ENCODE measurements around the gene GRIK4.
"Not testable (repeated sequence)": the region's sequence is repeated elsewhere in the genome, so short reads cannot be mapped to it uniquely, and the experiment has no call there.

GRIK4 gene

GRCh38 chr11:120985718-120986569 is 474.4 kb downstream of the GRIK4 start:
- Mint-ChIP-seq H3K4me3 (peak overlapping the region; percentile 66), H3K27ac (peak overlapping the region in 1 of 2 donors; percentile 54), H3K36me3 (ENCODE audit: insufficient read depth) (peaks cover 3% of the 10 kb centered on the region), H3K9me3 (no peaks in the 10 kb centered on the region), H3K27me3 (peaks cover 42 to 72% of the 10 kb centered on the region in 2 donors), H3K4me1 (ENCODE audit: low read depth in 2 of 2) (peaks cover 7 to 12% of the 10 kb centered on the region in 2 donors)
- ATAC-seq (replicated peaks) (peak; percentile 76), DNase-seq (peak in 2 of 3 experiments; percentile 2 to 13)

GRCh38 chr11:120988603-120989002 is 477.1 kb downstream of the GRIK4 start:
- Mint-ChIP-seq H3K9me3 (no peaks in the 10 kb centered on the region), H3K27ac (no peak overlapping the region), H3K4me3 (no peak overlapping the region), H3K27me3 (peaks cover 26 to 52% of the 10 kb centered on the region in 2 donors), H3K36me3 (ENCODE audit: insufficient read depth) (peaks cover 3% of the 10 kb centered on the region), H3K4me1 (ENCODE audit: low read depth in 2 of 2) (peaks cover 7 to 12% of the 10 kb centered on the region in 2 donors)
- DNase-seq (no peak), ATAC-seq (replicated peaks) (no peak)

- Mint-ChIP-seq H3K36me3 (ENCODE audit: insufficient read depth) (peaks cover 3% of the 10 kb centered on the region), H3K27ac (no peak overlapping the region), H3K4me3 (no peak overlapping the region), H3K27me3 (peaks cover 12 to 44% of the 10 kb centered on the region in 2 donors), H3K4me1 (ENCODE audit: low read depth in 2 of 2) (peaks cover 0 to 1% of the 10 kb centered on the region in 2 donors), H3K9me3 (no peaks in the 10 kb centered on the region)
- DNase-seq, result no peak
- ATAC-seq (replicated peaks), result no peak
These were observed 480.5 kb downstream of the GRIK4 start for GRCh38 chr11:120991830-120992686.

- DNase-seq (no peak), ATAC-seq (replicated peaks) (no peak)
- Mint-ChIP-seq H3K27me3 (peaks cover 19 to 44% of the 10 kb centered on the region in 2 donors), H3K9me3 (no peaks in the 10 kb centered on the region), H3K4me1 (ENCODE audit: low read depth in 2 of 2) (no peaks in the 10 kb centered on the region), H3K36me3 (ENCODE audit: insufficient read depth) (no peaks in the 10 kb centered on the region), H3K4me3 (no peak overlapping the region), H3K27ac (no peak overlapping the region)
These were observed 482.7 kb downstream of the GRIK4 start for GRCh38 chr11:120994091-120994859.

DNA sequence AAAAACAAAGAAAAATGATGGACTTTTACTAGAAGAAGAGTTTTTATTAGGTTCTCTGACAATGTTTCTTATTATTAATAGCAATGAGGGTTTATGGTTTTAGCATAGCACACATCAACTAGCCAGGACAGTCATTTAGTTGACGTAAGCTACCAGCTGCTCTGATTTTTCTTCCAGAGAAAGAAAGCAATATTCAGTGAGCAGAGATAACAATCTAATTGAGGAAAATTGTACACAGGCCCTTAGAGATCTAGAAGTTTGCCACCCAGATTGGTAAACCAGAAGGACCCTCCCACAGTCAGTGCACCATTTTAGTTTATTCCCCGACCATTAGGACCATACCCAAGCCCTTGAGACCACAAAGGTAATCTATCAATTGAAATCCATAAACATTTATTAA is 483.6 kb downstream of the GRIK4 start:
- DNase-seq (no peak), ATAC-seq (replicated peaks) (no peak)
- no peaks in the 10 kb centered on the region for H3K36me3 Mint-ChIP-seq (ENCODE audit: insufficient read depth)
- no peak overlapping the region for H3K4me3 Mint-ChIP-seq
- no peaks in the 10 kb centered on the region for H3K9me3 Mint-ChIP-seq
- no peaks in the 10 kb centered on the region for H3K4me1 Mint-ChIP-seq (ENCODE audit: low read depth in 2 of 2)
- H3K27me3 Mint-ChIP-seq, result peaks cover 19 to 43% of the 10 kb centered on the region in 2 donors
- H3K27ac Mint-ChIP-seq, result no peak overlapping the region

- Mint-ChIP-seq H3K36me3 (ENCODE audit: insufficient read depth) (no peaks in the 10 kb centered on the region), H3K27ac (no peak overlapping the region), H3K4me3 (no peak overlapping the region), H3K4me1 (ENCODE audit: low read depth in 2 of 2) (no peaks in the 10 kb centered on the region), H3K27me3 (peaks cover 23 to 43% of the 10 kb centered on the region in 2 donors), H3K9me3 (no peaks in the 10 kb centered on the region)
- no peak for DNase-seq
- no peak for ATAC-seq (replicated peaks)
These were observed 485.4 kb downstream of the GRIK4 start for GRCh38 chr11:120996973-120997372.

GRCh38 chr11:120998581-120998980 is 487.0 kb downstream of the GRIK4 start:
- Mint-ChIP-seq H3K36me3 (ENCODE audit: insufficient read depth) (no peaks in the 10 kb centered on the region), H3K27me3 (peaks cover 34 to 51% of the 10 kb centered on the region in 2 donors), H3K4me1 (ENCODE audit: low read depth in 2 of 2) (no peaks in the 10 kb centered on the region), H3K4me3 (no peak overlapping the region), H3K27ac (no peak overlapping the region), H3K9me3 (no peaks in the 10 kb centered on the region)
- DNase-seq (no peak), ATAC-seq (replicated peaks) (no peak)

DNA sequence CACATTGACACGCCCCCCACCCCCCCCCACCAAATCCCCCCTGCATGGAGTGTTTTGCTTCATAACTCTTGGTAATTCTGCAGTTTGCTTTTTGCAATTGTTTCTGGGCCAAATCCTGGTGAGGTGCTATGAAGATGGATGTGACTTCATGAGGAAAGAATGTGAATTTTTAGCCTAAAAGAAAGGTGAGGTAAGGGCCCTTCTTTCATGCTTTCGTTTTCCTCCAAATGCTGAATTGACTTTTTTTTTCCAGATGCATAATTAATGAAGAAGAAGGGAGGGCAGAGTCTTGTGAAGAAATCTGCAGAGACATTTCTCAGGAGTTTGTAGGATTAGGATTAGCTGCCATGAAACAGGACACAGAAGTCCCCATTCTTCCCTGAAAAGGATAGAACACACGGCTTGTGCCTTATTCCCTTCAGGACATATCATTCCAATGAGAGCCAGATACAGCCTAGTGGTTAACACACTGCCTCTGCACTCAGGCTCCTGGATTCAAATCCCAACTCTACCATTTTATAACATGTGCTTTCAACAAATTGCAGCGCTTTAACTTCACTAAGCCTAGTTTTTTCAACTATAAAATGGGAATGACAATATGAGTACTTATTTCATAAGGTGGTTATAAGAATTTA is 492.8 kb downstream of the GRIK4 start:
- no peaks in the 10 kb centered on the region for H3K4me1 Mint-ChIP-seq (ENCODE audit: low read depth in 2 of 2)
- peaks cover 42 to 51% of the 10 kb centered on the region in 2 donors for H3K27me3 Mint-ChIP-seq
- H3K27ac Mint-ChIP-seq, result no peak overlapping the region
- no peak overlapping the region for H3K4me3 Mint-ChIP-seq
- H3K36me3 Mint-ChIP-seq (ENCODE audit: insufficient read depth), result no peaks in the 10 kb centered on the region
- ATAC-seq (replicated peaks) (no peak), DNase-seq (no peak)
- no peaks in the 10 kb centered on the region for H3K9me3 Mint-ChIP-seq

DNA sequence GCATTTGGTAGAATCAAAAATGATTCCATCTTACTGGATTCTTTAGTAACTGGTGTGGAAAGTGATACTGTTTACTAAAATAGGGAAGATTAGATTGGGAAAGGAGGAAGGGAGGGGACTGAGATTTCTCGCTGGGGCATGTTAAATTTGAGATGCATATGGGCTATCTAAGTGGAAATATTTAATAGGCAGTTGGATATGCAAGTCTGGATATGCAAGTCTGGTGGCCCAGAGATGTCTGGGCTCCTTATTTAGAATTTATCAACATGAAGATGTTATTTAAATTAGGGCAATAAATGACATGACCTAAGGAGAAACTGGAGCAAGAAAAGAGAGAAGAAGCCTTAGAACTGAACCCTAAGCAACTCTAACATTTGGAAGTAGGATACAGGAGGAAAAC is 495.4 kb downstream of the GRIK4 start:
- no peaks in the 10 kb centered on the region for H3K4me1 Mint-ChIP-seq (ENCODE audit: low read depth in 2 of 2)
- ATAC-seq (replicated peaks) (no peak), DNase-seq (no peak)
- H3K27ac Mint-ChIP-seq, result no peak overlapping the region
- H3K27me3 Mint-ChIP-seq, result peaks cover 45 to 58% of the 10 kb centered on the region in 2 donors
- H3K4me3 Mint-ChIP-seq, result no peak overlapping the region
- no peaks in the 10 kb centered on the region for H3K9me3 Mint-ChIP-seq
- H3K36me3 Mint-ChIP-seq (ENCODE audit: insufficient read depth), result no peaks in the 10 kb centered on the region

- ATAC-seq (replicated peaks), result no peak
- Mint-ChIP-seq H3K4me3 (no peak overlapping the region), H3K9me3 (no peaks in the 10 kb centered on the region), H3K27ac (no peak overlapping the region), H3K36me3 (ENCODE audit: insufficient read depth) (no peaks in the 10 kb centered on the region), H3K27me3 (peaks cover 46 to 49% of the 10 kb centered on the region in 2 donors), H3K4me1 (ENCODE audit: low read depth in 2 of 2) (no peaks in the 10 kb centered on the region)
- no peak for DNase-seq
These were observed 497.0 kb downstream of the GRIK4 start for GRCh38 chr11:121008551-121008950.

DNA sequence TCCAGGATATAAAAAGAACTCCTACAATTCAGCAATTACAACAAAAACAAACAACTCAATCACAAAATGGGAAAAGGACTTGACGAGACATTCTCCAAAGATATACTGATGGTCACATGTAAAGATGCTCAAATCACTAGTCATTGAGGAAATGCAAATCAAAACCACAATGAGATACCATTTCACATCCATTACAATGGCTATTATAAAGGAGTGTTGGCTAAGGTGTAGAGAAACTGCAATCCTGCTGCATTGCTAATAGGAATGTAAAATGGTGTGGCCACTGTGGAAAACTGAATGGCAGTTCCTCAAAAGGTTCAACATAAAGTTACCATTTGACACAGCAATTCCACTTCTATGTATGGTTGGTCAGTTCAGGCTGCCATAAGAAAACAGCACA is 500.5 kb downstream of the GRIK4 start:
- no peak for DNase-seq
- no peaks in the 10 kb centered on the region for H3K36me3 Mint-ChIP-seq (ENCODE audit: insufficient read depth)
- no peaks in the 10 kb centered on the region for H3K4me1 Mint-ChIP-seq (ENCODE audit: low read depth in 2 of 2)
- H3K9me3 Mint-ChIP-seq, result no peaks in the 10 kb centered on the region
- no peak overlapping the region for H3K4me3 Mint-ChIP-seq
- H3K27ac Mint-ChIP-seq, result no peak overlapping the region
- ATAC-seq (replicated peaks), result no peak
- peaks cover 33 to 42% of the 10 kb centered on the region in 2 donors for H3K27me3 Mint-ChIP-seq

DNA sequence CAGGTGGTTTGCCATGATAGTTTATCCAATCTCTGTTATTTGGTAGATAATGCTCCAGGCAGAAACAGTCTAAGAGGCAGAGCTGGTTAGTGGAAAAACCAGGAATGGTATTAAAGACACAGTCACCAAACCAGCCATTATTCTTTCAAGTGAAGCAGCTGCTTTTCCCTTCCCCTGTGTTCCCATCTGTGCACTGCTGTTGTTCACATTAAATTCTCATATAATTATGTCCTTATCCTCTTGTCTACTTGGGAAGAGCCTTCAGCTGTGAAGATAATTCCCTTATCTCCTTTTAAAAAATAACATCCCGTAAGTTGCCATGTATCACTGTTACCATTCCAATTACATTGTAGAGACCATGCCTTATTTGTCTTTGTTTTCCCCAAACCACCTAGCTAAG is 507.2 kb downstream of the GRIK4 start:
- Mint-ChIP-seq H3K4me1 (ENCODE audit: low read depth in 2 of 2) (peaks cover 3 to 6% of the 10 kb centered on the region in 2 donors), H3K4me3 (no peak overlapping the region), H3K9me3 (no peaks in the 10 kb centered on the region), H3K27ac (no peak overlapping the region), H3K27me3 (peaks cover 25 to 34% of the 10 kb centered on the region in 2 donors), H3K36me3 (ENCODE audit: insufficient read depth) (peaks cover 3% of the 10 kb centered on the region)
- no peak for DNase-seq
- ATAC-seq (replicated peaks), result no peak

- not testable (repeated sequence) for H3K36me3 Mint-ChIP-seq (ENCODE audit: insufficient read depth); H3K9me3 Mint-ChIP-seq; H3K27ac Mint-ChIP-seq; DNase-seq; ATAC-seq (replicated peaks); H3K4me3 Mint-ChIP-seq
- Mint-ChIP-seq H3K4me1 (ENCODE audit: low read depth in 2 of 2) (peaks cover 19 to 25% of the 10 kb centered on the region in 2 donors), H3K27me3 (peaks cover 24 to 25% of the 10 kb centered on the region in 2 donors)
These were observed 510.2 kb downstream of the GRIK4 start for GRCh38 chr11:121021718-121022117.
